ENCODE results near the gene GRIA1.
"Not testable (repeated sequence)": the region's sequence is repeated elsewhere in the genome, so short reads cannot be mapped to it uniquely, and the experiment has no call there.

Gene GRIA1

DNA sequence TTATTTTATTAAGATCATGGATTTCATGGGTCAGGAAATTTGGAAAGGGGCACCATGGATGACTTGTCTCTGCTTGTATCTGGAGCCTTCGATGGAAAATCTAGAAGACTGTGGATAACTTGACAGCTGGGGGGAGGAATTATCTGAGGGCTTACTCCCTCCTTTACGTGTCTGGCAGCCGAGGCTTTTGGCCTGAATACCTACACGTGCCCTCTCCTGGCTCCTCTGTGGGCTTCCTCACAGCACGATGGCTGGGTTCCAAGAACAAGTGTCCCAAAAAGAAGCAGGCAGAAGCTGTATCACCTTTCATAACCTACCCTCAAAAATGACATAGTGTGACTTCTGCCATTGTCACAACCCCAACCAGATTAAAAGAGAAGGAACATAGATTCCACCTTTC lies 228.9 kb downstream of the GRIA1 start:
- no peak for DNase-seq (ENCODE audit: low read depth)

GRCh38 chr5:153723022-153723610 lies 232.6 kb downstream of the GRIA1 start:
- not testable (repeated sequence) for DNase-seq (ENCODE audit: low read depth)

GRCh38 chr5:153742060-153742459 lies 251.6 kb downstream of the GRIA1 start:
- DNase-seq (ENCODE audit: low read depth), result no peak

DNA sequence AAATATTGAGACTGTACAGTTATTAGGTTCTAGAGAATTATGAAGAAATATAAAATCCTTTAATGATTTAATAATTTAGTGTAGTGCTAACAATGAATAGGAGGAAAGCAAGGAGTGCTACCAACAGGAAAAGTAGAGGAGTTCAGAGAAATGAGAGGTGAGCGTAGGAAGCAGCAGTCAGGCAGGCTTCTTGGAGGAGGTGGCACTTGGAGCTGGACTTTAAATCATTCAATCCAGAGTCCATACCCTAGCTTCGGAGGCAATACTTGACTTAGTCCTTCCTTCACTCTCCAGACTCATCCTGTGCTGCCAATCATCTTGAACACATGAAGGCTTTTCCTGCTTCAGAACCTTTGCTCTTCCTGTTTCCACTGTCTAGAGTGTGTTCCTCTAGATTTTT lies 254.3 kb downstream of the GRIA1 start:
- no peak for DNase-seq (ENCODE audit: low read depth)

DNA sequence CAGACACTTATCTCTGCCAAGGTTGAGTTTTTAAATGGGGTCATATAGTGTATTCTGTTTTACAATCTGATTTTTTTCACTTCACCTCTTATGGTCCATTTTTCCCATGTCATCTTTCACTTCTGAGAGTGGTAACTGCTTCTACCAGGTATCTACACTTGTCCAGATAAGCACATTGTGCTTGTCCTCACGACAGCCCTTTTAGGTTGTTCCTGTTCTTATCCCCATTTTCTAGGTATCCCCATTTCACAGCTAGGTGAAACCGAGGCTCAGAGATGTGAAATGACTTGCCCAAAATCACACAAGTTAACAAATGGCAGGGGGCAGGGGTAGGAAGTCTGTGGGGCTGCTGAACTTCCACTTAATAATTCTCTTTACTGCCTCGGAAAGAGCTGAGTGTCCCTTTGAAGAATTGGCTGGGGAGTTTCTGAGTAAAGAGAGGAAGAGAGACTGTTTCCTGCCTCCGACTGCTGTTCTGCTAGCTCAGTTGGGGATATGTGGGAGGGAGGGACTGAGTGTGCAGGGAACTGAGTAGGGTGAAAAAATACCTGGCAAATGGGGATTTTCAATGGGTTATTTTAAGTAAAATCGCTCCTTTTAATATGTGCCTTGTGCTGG lies 255.4 kb downstream of the GRIA1 start:
- no peak for DNase-seq (ENCODE audit: low read depth)

- no peak for DNase-seq (ENCODE audit: low read depth)
These were observed 256.0 kb downstream of the GRIA1 start for GRCh38 chr5:153746440-153746839.

- no peak for DNase-seq (ENCODE audit: low read depth)
These were observed 258.4 kb downstream of the GRIA1 start for GRCh38 chr5:153748823-153749222.

DNA sequence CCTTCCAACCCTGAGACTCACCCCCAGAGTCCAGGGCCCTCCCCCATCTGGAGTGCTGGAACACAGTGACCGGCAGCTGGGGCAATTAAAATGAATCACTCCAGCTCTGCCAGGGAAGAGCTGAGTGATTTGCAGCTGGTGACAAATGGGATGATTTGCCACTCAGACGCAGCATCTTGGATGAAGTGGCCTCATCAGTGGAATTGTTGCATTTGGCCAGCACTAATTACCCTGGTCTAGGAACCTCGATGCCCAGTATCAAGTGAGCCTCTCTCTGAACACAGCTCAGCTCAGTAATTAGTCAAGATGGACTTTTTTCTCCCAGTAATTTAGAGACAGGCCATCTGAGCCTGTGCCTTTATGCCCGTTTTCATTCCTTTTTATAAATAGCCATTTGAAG lies 259.5 kb downstream of the GRIA1 start:
- no peak for DNase-seq (ENCODE audit: low read depth)

- DNase-seq (ENCODE audit: low read depth), result no peak
These were observed 260.8 kb downstream of the GRIA1 start for GRCh38 chr5:153751251-153751650.

DNA sequence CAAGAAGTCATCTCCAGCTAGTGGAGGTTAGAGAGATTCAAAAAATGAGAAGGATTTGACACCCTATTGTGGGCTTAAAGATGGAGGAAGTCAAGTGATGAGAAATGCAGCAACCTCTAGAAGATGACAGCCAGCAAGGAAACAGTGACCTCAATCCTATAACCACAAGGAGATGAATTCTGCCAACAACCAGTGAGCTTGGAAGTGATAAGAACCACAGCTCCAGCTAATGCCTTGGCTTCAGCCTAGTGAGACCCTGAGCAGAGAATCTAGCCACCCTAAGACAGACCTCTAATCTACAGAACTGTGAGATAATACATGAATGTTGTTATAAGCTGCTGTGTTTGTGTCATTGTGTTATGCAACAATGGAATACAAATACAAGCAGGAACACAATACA lies 262.4 kb downstream of the GRIA1 start:
- DNase-seq (ENCODE audit: low read depth), result no peak

- no peak for DNase-seq (ENCODE audit: low read depth)
These were observed 263.4 kb downstream of the GRIA1 start for GRCh38 chr5:153753645-153754432.

DNA sequence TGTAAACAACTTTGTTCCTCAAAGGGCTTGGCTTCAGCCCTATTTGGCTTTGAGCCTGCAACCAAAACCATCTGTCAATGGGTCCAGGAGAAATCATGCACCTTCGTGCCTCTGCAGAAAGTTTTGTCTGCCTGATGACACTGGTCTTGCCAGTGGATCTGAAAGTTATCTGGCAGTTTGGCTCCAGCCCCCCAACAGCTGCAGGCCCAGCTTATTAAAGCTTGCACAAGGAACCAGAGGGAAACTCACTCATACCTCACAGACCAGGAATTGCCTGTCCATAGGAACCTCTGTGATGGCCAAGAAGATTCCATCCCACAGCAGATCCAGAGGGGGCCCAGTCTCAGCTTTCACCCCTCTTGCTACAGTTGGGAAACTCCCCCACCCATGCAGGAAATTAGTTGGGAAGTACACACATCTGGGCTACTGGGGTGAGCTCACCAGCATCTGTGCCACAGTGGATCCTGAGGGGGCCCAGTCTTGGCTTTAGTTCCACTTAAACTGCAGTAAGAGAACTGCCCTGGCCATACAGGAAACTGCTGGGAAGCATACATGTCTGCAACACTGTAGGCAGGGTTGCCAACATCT lies 265.5 kb downstream of the GRIA1 start:
- no peak for DNase-seq (ENCODE audit: low read depth)

GRCh38 chr5:153756540-153756939 lies 266.1 kb downstream of the GRIA1 start:
- DNase-seq (ENCODE audit: low read depth), result no peak

- no peak for DNase-seq (ENCODE audit: low read depth)
These were observed 275.5 kb downstream of the GRIA1 start for GRCh38 chr5:153765987-153766386.

- no peak for DNase-seq (ENCODE audit: low read depth)
These were observed 277.0 kb downstream of the GRIA1 start for GRCh38 chr5:153767221-153768188.

DNA sequence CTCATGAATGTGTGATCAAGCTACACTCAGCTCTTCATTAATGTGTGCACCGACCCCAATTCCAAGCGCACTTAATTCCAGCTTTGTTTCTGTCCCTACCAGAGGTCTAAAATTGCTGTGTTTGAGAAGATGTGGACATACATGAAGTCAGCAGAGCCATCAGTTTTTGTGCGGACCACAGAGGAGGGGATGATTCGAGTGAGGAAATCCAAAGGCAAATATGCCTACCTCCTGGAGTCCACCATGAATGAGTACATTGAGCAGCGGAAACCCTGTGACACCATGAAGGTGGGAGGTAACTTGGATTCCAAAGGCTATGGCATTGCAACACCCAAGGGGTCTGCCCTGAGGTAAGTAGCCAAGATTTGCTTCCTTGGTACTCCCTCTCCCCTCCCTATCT lies 279.6 kb downstream of the GRIA1 start:
- no peak for DNase-seq (ENCODE audit: low read depth)

GRCh38 chr5:153774686-153775085 lies 284.2 kb downstream of the GRIA1 start:
- DNase-seq (ENCODE audit: low read depth), result no peak

DNA sequence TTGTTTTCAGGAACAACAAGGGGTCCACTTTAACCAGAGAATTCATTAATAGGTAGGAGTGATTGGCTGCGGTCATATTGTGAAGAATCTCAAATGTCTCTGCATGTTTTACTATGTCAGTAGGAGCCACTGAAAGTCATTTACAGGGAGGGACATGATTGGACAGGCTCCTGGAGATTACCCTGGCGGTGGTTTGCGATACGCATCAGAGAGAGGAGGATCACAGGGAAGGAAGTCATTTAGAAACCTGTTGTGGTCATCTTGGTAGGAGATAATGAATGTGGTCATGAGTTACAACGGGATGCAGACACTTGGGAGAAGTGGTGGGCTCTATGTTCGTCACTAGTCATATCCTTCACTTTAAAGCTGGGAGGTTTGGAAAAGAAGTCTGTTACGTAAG lies 285.5 kb downstream of the GRIA1 start:
- no peak for DNase-seq (ENCODE audit: low read depth)

DNA sequence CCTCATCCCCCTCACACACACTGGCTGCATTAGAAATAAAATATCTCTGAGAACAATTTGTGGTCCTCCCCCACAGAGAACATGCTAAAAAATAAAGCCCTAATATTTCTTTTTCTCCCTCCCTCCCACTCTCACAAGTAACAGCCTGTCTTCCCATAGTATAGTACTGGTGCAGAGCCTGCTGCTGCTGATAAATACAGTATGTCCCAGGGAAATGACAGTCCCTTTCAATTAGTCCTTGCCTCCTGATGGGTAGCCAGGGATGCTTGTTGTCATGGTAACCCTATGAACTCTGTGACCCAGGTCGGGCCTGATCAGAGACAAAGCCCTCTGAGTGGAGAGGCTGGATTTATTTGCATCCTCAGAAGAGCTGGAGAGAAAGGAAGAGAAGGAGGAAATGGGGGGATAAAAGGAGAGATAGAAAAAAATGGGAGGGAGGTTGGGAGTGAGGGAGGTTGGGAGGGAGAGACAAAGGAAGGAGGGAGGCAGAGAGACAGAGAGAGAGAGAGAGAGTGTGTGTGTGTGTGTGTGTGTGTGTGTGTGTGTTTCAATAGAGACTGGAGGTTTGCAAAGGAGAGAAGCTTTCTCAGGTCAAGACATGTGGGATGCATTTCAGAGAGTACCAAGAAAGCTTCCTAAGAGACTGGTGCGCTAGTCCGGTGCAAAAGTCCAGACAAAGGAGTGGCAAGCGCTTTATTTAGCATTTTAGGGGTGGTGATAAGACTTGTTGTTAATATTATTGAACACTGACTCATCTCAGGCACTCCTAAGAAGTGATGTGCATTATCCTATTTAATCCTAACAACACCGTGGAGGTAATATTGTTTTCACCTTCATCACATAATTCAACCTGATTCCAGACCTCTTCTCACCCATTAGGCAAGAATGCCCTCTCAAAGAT lies 287.5 kb downstream of the GRIA1 start:
- DNase-seq (ENCODE audit: low read depth), result no peak

GRCh38 chr5:153779836-153780235 lies 289.4 kb downstream of the GRIA1 start:
- DNase-seq (ENCODE audit: low read depth), result no peak
